ENCODE data around the gene TRPC1.

TRPC1 gene

DNA sequence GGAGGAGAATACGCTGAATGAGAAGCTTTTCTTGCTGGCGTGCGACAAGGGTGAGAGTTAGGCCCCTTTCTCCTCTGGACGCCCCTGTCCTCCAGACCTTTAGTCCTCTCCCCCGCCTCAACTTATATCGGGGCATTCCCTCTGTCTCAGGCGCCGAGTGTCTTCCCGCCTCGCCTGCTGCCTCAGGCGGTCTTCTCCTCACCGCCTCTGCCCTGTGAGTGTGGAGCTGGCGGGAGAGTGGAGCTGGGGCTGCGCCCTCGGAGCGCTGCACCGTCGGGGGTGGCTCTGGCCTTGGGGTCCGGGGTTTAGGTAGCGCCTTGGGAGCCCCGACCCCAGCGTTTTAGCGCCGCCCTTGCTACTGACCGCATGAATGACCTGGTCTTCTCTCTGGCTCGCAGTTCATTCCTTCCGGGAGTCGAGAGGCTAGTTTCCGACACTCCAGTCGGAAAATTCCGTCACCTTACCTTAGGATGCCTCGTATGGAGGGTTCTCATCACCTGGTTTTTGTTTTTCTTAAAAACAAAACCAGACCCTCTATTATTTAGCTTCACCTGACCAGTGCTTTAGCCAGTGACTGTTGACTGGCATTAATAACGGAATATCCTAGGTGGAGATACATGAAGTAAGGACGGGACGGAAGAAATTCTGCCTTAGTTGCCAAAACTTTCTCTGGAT lies 985 bp downstream of the TRPC1 start (continued):
- TF ChIP-seq, protein P1, sequence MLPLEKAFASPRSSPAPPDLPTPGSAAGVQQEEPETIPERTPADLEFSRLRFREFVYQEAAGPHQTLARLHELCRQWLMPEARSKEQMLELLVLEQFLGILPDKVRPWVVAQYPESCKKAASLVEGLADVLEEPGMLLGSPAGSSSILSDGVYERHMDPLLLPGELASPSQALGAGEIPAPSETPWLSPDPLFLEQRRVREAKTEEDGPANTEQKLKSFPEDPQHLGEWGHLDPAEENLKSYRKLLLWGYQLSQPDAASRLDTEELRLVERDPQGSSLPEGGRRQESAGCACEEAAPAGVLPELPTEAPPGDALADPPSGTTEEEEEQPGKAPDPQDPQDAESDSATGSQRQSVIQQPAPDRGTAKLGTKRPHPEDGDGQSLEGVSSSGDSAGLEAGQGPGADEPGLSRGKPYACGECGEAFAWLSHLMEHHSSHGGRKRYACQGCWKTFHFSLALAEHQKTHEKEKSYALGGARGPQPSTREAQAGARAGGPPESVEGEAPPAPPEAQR (tag by site-specific recombination; IDR thresholded peaks at IDR 0.05), result no peak
- TF ChIP-seq ZNF76 (tag by site-specific recombination; IDR thresholded peaks at IDR 0.05; ENCODE audit: borderline replicate concordance, low read depth) (peak; percentile 29; the same call in 1 of the 2 replicates), ZNF23 (tag by site-specific recombination; IDR thresholded peaks at IDR 0.05; ENCODE audit: borderline replicate concordance) (no peak), ZNF335 (tag by site-specific recombination; conservative IDR thresholded peaks at IDR 0.05) (peak; percentile 85), ZNF548 (tag by site-specific recombination; IDR thresholded peaks at IDR 0.05) (no peak), HOXD13 (CRISPR knock-in tag; IDR thresholded peaks at IDR 0.05; ENCODE audit: borderline replicate concordance) (no peak), ZNF175 (tag by site-specific recombination; IDR thresholded peaks at IDR 0.05) (no peak), CTCF (tag by site-specific recombination; IDR thresholded peaks at IDR 0.05) (peak; percentile 23; the same call in 1 of the 2 replicates), ZNF501 (tag by site-specific recombination; IDR thresholded peaks at IDR 0.05) (no peak), GLIS2 (tag by site-specific recombination; IDR thresholded peaks at IDR 0.05) (no peak; the same call in none of the 2 replicates), ZNF140 (tag by site-specific recombination; IDR thresholded peaks at IDR 0.05) (no peak), ZNF223 (tag by site-specific recombination; IDR thresholded peaks at IDR 0.05) (no peak), SP3 (tag by site-specific recombination; IDR thresholded peaks at IDR 0.05) (peak; percentile 19; the same call in 1 of the 2 replicates), ZNF660 (tag by site-specific recombination; IDR thresholded peaks at IDR 0.05) (no peak), ZNF768 (tag by site-specific recombination; IDR thresholded peaks at IDR 0.05) (no peak), ZNF521 (tag by site-specific recombination; IDR thresholded peaks at IDR 0.05) (no peak), ZNF518A (tag by site-specific recombination; conservative IDR thresholded peaks at IDR 0.05; ENCODE audit: low read depth) (no peak), ZNF10 (tag by site-specific recombination; IDR thresholded peaks at IDR 0.05) (peak; percentile 48; the same call in 1 of the 2 replicates), KLF7 (tag by site-specific recombination; IDR thresholded peaks at IDR 0.05; ENCODE audit: borderline replicate concordance) (no peak), ZBTB1 (tag by site-specific recombination; IDR thresholded peaks at IDR 0.05) (no peak), ZNF776 (tag by site-specific recombination; IDR thresholded peaks at IDR 0.05; ENCODE audit: borderline replicate concordance) (no peak), ZNF585B (tag by site-specific recombination; IDR thresholded peaks at IDR 0.05) (no peak), ZNF426 (tag by site-specific recombination; IDR thresholded peaks at IDR 0.05) (no peak), ZFP69B (tag by site-specific recombination; IDR thresholded peaks at IDR 0.05) (no peak), ZNF658 (tag by site-specific recombination; IDR thresholded peaks at IDR 0.05) (no peak)
- TF ChIP-seq, protein P2, sequence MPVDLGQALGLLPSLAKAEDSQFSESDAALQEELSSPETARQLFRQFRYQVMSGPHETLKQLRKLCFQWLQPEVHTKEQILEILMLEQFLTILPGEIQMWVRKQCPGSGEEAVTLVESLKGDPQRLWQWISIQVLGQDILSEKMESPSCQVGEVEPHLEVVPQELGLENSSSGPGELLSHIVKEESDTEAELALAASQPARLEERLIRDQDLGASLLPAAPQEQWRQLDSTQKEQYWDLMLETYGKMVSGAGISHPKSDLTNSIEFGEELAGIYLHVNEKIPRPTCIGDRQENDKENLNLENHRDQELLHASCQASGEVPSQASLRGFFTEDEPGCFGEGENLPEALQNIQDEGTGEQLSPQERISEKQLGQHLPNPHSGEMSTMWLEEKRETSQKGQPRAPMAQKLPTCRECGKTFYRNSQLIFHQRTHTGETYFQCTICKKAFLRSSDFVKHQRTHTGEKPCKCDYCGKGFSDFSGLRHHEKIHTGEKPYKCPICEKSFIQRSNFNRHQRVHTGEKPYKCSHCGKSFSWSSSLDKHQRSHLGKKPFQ (tag by site-specific recombination; IDR thresholded peaks at IDR 0.05), result no peak
- TF ChIP-seq, protein P3, sequence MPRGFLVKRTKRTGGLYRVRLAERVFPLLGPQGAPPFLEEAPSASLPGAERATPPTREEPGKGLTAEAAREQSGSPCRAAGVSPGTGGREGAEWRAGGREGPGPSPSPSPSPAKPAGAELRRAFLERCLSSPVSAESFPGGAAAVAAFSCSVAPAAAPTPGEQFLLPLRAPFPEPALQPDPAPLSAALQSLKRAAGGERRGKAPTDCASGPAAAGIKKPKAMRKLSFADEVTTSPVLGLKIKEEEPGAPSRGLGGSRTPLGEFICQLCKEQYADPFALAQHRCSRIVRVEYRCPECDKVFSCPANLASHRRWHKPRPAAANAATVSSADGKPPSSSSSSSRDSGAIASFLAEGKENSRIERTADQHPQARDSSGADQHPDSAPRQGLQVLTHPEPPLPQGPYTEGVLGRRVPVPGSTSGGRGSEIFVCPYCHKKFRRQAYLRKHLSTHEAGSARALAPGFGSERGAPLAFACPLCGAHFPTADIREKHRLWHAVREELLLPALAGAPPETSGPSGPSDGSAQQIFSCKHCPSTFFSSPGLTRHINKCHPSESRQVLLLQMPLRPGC (tag by site-specific recombination; IDR thresholded peaks at IDR 0.05), result no peak
- TF ChIP-seq, protein P4, sequence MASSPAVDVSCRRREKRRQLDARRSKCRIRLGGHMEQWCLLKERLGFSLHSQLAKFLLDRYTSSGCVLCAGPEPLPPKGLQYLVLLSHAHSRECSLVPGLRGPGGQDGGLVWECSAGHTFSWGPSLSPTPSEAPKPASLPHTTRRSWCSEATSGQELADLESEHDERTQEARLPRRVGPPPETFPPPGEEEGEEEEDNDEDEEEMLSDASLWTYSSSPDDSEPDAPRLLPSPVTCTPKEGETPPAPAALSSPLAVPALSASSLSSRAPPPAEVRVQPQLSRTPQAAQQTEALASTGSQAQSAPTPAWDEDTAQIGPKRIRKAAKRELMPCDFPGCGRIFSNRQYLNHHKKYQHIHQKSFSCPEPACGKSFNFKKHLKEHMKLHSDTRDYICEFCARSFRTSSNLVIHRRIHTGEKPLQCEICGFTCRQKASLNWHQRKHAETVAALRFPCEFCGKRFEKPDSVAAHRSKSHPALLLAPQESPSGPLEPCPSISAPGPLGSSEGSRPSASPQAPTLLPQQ (tag by site-specific recombination; IDR thresholded peaks at IDR 0.05), result 0 out of 2 replicates have a peak, but pooled peaks have one; percentile 13
